HK-2 (cell line): ENCODE measurements around the gene MTA3.

Source experiments
- DNase-seq: peaks from one replicate; pipeline ENCODE4 v3.0.0-alpha.2; 2018; ENCODE audit not compliant: unreplicated experiment

MTA3 gene

DNA sequence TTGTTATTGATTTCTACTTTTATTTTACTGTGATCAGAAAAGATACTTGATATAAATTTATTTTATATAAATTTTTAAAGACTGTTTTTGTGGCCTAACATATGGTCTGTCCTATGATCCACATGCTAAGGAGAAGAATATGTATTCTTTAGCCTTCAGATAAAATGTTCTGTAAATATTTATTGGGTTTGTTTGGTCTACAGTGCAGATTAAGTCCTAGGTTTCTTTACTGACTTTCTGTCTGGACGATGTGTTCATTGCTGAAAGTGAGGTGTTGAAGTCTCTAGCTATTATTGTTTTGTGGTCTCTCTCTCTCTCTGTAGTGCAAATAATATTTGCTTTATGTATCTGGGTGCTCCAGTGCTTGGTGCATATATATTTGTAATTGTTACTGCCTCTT, 165.4 kb downstream of the MTA3 start:
- no peak for DNase-seq

DNA sequence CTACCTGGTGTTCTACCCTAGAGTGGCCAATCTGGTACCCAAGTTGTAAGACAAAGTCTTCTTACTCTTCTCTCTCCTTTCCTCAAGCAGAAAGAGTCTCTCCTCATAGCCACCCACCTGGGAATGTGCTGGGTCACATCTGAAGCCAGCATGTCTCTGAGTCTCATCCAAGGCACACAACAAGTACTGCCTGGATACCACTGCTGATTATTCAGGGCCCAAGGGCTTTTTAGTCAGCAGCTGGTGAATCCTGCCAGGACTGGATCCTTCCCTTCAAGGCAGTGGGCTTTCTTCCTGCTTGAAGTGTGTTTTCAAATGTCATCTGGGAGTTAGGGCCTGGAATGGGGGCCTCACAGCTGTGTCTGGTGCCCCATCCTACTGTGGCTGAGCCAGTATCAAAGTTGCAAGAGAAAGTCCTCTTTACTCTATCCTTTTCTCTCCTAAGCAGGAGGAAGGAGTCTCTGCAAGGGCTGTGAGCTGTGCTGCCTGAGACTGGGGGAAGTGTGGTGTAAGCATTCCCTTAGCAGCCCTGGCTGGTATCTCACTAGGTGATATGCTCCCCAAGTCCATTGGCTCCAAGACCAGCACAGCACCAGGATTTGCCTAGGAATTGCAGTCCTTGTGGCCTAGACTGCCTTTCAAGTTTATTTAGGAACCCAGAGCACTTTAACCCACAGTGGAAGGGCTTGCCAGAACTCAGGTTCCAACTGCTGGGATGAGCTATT, 168.3 kb downstream of the MTA3 start:
- DNase-seq, result no peak

DNA sequence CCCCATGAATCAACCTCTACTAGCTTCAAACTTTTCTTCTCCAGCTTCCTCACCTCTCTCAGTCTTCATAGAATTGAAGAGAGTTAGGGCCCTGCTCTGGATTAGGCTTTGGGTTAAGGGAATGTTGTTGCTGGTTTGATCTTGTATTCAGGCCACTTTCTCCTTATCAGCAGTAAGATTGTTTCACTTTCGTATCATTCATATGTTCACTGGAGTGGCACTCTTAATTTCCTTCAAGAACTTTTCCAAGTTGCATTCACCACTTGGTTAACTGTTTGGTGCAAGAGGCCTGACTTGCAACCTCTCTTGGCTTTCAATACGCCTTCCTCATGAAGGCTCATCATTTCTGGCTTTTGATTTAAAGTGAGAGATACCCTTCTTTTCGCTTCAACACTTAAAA, 172.7 kb downstream of the MTA3 start:
- no peak for DNase-seq

DNA sequence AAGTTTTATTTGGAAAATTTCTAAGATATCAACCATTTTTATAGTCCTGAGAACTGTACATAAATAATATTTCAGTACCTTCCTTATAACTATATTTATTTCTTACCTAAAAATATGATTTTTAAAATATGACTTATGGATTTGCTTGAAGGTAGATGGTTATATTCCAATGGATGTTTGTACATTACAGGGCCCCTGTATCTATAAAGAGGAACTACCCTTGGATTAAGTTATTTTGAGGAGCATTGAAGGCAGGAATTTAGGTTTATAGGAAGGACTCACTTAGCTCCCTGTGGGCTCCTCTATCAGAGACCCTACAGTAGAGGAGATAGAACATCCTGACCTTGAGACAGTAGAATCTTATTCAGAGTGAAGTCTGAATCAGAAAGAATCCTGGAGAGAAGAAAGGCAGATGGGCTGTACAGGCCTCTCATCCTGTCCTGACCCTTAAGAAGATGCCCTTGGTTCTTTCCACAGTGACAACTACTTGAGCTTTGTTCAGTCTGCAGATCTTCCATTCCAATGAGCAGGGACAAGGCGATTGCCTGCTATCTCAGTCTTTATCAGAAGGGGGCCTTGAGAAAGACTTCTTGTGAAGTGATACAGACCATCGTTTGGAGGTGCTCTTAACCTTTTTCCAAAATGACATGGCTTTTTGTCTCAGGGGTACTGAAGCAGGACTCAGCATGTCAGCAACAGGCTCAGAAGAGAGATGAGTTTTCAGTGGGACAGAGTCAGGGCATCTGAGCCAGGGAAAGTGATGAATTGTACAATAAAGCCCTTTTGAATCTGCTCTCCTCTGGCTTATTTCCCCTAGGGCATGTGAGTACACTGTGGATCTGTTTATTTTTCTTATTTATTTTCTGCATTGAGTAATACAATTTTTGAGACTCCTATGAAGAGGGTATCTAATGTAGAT, 174.6 kb downstream of the MTA3 start:
- no peak for DNase-seq

DNA sequence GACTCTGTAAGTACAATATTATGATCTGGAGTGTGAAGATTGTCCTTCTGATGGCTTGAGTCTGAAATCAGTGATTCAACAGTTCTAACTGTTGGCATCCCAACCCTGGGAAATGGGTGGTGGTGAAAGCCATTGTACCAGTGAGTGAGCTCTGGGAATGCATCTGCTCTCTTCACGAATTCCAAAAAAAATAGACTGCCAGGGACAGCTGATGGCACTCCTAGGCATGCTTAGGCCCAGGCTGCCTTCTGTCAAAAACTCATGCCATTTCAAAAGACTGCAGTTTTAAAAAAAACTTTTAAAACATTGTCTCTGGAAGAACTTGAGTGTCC, 175.2 kb downstream of the MTA3 start:
- DNase-seq, result no peak

DNA sequence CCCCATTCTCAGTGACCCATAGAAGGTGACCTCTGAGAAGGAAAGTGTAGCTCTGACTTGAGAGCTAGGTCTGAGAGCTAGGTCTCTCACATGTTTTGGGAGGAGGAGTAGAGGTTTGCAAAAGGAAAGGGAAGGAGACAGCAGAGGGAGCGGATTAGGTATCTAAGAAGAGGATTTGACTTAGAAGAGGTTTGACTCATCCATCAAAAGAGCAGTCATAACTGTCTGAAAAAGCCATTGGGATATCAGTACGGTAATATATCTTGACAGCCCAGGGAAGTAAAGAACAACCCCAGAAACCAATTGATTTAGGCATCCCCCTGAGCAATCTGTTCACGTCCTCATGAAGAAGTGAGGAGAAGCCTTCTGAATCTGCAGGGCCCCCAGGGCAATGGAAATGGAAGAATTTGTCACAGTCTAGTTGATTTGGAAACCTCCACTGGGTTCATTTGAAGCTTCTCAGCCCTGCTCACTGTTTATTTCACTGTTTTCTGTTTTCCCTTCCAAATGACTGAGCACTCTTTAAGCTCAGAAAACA, 176.2 kb downstream of the MTA3 start:
- no peak for DNase-seq

DNA sequence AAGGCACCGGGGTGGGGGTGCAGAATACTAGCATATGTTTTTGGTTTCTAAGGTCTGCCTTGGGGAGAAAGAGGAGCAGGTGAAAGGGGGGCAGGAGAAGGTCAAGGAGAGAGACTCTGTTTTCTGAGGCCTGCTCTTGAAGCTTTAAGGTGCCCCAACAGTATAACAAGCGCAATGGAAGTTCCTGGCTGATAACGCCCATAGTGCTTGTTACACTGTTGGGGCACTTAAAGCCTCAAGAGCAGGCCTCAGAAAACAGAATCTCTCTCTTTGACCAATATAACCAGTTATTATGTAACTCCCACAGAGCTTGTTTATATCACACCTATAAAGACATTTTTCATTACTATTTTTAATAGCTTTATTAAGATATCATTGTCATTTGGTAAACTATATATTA, 179.0 kb downstream of the MTA3 start:
- no peak for DNase-seq

DNA sequence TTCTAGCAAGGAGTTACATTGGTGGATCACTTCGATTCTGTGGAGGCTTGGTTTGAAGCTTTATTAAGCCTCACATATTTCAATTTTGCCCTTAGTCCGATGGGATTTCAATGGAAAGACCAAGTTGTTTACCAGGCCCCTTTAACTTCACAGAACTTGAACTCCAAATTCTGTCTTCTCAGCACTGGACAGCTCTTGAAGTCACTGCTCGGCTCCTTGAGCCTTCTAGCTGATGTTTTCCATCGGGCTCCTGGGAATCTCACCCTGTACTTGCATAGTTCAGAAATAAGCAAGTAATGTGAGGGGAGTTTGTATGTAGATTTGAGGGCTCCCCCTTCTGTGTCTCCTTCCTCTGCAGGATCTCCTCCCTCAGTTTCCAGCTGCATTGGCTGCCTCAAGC, 180.4 kb downstream of the MTA3 start:
- no peak for DNase-seq

DNA sequence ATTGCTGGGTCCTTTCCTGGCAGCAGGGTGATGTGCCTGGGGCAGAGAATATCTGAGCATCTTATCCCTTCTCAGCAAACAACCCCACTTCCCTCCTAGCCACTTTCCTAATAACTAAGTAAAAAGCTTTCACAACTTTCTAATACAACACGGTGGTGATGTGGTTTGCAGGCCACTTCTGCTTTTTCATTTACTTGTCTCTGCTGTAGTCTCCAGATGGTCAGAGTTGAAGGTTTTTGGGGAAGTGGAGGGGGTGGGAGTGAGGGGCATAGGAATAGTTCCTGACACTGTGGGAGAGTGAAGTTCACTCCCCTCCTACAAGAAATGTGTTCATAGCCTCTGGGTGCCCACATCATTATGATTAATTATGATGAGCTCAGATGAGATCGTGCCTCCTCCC, 183.9 kb downstream of the MTA3 start:
- no peak for DNase-seq

DNA sequence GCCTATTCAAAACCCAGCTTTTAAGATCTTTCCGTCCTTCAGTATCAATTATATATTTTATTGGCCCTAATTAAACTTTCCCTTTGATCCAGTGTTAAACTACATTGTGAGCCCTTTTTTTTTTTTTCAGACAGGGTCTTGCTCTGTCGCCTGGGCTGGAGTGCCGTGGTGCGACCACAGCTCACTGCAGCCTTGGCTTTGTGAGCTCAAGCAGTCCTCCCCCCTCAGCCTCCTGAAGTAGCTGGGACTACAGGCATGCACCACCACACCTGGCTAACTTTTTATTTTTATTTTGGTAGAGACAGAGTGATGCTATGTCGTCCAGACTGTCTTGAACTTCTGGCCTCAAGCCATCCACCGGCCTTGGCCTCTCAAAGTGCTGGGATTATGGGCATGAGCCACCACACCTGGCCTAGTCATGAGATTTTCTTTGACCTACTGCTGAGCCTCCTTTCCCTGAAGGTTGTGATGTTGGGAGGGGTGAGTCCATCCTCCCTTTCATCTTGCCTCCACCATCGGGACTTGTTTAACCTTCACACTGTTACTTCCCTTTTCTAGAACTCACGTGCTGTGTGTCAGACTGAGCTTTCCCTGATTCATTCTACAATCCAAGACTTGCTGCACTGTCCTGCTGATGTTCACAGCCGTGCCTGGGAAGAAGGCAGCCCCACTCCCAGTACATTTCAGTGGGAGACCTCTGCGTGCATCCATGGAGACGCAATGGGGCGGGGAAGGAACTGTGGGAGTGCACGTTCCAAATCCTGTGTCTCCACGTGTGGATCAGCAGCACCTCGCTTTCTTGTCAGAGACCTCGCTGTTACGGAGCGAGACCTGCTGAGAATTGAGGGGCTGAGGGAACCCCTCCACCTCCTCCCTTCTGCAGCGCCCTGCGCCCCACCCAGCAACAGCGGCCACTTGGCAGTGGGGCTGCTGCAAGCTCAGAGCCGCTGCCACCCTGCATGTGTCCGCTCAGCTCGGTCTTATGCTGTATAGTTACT, 184.7 kb downstream of the MTA3 start:
- no peak for DNase-seq

DNA sequence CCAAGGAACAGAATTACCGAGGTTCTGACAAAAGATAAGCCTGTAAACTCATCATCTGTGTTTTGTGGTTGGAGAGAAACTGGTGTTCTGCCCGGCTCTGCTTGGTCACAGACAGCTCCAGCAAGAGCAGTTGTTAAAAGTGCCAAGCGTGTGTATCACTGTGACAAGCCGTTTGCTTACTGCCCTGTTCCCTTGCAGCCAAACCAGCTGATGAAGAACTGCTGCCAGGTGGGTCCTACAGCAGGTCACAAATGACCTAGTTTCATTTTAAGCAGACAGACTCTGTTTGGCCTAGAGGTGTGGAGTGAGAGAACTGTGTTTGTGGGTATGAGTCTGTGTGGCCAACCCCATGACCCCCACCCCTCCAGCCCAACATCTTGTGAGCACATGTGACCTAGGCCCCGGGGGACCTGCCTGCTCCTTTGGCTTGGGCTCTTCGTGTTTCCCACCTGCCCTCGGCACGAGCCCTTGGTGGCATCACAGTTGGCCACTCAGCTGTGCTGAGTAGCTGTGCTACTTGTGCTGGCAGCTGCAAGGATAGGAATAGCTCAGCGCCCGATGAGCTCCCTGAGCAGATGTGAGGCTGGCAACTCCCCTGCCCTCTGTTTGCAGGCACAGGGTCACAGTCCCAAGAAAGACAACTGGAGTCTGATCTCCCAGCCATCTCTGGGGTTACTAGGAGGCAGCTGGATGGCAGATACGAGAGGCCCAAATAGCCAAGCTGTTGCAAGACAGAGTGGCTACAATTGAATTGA, 185.8 kb downstream of the MTA3 start:
- DNase-seq, result no peak

DNA sequence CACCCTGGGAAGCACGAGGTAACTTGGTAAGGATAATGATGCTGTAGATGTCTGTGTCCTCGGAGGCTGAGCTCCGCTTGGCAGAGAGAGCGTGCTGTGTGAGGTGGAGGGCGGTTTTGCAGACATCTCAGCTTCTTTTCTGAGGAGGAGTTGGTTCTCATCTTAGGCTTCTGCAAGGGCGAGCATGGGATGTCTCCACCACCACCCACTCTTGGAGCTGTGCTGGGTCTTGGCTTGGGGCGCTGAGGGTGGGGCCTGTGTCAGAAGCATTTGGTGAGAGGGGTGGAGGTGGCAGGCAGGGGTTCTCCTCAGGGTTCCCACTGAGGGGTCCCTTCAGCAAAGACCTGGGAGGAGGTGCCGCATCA, 186.3 kb downstream of the MTA3 start:
- no peak for DNase-seq

DNA sequence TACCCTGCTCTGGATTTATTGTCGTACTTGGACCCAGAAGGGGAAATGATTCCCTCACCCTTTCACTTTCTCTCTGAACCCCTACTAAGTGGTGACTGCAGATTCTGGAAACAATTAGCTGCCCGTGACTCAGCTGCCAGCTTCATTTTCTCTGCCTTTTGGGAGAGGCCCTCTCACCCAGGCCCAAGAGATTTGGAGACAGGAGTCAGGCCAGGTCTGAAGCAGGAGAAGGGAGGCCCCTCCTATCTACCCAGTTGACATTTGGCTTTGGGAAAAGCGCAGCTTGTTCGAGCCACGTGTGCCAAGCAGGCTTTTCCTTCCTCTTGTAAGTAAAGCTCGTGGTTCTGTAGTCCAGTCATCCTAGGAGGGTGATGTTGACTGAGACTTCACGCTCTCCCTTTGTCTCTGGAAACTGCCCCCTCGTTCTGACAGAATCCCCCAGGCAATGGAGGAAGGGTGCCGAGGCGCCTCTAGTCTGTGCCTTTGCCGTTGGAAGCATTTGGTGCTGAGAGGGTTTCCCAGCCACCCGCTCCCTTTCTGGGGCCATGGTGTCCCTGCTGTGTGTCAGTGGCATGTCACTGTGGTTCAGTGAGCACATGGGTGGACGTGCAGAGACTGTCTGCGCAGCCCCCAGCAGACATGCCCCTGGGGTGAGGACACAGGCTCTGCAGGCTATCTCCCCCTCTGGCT, 186.9 kb downstream of the MTA3 start:
- no peak for DNase-seq

DNA sequence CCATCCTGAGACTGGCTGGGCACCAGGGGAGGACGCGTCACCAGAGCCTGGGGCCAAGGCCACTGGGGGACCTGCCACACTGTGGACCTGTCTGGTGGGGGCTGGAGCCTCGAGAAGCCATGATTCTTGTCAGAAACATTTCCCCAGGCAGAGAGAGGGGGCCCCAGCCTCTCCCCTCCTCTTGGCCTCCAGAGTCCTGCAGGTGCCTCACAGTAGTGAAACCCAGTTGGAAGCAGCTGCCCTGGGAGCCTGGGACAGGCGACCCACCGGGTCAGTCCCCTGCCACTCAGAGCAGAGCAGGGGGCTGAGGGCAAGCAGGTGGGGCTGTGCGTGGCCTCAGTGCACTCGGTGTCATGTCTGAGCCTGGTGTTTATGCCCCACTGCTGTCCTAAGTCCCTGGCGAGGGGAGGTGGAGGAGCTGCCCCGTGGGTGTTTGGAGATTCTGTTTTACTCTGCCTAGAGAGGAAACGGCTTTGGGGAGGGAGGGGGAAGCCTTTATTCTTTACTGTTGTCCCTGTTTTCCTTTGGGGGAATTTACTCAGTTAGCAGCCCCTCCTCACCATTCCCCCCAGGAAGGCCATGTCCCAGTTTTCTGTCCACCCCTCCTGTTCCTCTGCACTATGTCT, 187.8 kb downstream of the MTA3 start:
- no peak for DNase-seq

DNA sequence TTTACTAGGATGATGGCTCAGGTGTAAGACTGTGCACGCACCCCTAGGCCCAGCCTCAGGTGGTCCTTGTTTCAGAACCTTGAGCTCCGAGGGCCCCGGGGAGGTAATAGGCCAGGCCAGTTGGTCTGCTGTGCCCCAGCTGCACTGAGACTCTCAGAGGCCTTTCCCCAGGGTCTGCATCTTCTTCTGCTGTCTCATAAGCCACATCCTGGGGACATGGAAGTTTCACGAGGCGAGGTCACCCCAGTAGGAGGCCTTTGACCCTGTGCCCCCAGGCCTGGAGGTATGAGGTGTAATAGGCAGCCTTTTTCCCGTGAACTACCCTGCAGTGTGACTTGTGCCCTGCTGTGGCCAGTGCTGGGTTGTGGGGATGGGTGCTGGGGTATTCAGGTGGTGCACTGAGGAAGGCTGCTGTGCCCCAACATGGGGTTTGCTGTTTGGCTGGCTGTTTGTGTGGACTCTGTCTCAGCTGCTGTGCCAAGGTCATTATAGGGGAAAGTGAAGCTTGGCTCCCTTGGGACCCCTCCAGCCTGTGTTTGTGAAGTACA, 188.6 kb downstream of the MTA3 start:
- DNase-seq, result no peak

DNA sequence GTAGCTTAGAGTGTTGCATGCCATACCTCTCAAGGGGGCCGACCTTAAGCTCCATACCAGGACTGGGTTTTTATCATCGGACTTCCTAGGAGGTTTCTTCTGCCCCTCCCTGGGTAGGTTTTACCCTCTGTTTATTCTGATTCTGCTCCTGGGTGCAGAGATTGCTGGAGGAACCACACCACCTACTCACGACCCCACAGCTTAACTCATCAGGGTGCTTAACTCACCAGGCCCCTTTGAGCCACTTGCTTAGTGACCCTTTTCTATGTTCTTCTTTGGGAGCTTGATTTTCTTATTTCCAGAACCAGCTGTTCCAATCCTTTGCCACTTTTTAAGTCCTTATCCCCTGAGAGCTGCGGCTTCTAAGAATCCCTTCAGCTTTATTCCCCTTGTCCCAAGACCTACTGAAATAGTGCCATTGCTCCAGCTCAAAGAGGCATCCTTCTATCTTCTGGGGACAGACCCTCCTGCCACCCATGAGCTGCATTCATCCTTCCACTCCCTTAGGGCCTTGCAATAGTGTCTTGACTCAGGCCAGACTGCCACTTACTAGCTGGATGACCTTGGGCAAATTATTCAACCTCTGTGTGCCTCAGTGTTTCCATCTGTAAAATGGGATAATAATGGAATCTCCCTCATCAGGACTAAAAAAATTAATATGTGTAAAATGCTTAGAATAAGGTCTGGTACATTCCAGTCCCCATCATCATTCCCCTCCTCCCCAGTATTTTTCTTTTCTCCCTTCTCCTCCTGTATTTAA, 189.7 kb downstream of the MTA3 start:
- DNase-seq, result no peak

DNA sequence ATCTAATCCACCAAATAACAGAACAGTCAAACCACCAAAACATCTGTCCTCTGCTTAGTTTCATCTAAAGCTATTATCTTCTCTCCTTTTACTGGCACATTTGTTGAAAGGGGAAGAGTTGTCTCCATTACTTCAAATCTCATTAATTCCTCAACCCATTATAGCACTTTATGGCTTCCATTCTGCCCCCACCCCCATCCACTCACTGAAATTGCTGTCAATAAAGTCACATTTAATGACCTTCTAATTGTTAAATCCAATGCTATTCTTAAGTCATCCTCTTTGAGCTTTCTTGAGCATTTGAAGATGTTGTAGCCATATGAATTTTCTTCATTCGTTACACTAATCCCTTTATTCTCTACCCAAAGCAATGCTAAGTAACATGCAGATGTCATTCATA, 190.3 kb downstream of the MTA3 start:
- DNase-seq, result no peak

DNA sequence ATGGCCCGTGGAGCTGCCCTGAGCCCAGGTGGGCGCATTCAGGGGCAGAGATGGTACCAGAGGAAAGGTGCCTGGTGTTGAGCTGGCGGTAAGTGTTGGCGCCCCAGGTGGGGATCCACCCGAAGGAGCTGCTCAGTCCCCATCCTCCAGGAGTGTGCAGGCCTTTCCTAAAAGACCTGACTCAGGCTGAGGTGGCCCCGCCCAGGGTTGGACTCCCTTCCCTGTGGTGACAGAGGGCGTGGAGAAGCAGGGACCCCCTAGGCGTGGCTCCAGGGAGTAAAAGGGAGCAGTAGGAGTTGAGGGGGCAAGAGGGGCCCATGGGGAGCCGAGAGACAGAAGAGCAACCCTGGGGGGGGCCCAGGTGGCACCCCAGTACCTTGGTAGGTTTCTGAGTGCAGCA, 193.1 kb downstream of the MTA3 start:
- DNase-seq, result no peak

DNA sequence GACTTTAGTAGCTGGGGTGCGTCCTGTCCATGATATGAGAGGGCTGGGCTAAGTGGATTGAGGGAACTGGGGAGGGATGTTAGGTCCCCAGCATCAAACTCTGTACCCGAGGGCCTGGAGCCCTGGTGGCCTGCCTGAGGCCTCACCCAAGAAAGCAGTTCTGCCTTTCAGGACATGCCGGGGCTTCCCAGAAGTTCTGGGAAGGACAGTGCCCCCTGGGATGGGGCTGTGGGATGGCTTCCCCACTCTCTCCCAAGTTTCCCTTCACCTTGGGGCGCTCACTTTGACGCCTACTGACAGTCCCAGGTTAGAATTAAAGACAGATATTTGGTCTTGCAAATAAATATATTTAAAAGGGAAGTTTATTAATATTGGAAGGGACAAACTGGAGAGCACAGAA, 193.7 kb downstream of the MTA3 start:
- no peak for DNase-seq
